ENCODE data around the gene NEDD4L.

NEDD4L gene

DNA sequence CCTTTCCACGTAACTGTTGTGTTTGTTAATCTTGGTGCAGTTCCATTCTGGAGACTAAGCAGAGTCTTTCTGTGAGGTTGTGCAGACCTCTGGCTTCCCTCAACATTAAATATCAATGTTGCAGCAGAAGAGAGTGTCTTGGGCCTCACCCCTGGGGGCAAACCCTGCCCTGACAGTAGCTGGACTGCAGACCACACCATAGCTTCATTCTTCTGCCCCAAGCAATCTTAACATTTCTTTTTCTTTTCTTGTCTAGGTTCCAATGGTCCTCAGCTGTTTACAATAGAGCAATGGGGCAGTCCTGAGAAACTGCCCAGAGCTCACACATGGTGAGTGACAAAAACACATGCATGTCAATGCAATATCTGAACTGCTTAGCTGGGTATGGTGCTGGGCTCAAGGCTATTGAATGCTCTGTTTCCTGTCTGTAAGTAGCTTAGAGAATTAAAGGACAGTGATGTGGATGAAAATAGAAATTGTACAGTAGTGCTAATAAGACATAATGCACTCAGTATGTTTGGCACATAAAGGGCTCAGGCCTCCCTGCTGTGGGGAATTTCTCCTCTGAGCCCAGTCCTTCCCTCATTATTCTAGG, 347.3 kb downstream of the NEDD4L start:
- TF ChIP-seq, protein P1, sequence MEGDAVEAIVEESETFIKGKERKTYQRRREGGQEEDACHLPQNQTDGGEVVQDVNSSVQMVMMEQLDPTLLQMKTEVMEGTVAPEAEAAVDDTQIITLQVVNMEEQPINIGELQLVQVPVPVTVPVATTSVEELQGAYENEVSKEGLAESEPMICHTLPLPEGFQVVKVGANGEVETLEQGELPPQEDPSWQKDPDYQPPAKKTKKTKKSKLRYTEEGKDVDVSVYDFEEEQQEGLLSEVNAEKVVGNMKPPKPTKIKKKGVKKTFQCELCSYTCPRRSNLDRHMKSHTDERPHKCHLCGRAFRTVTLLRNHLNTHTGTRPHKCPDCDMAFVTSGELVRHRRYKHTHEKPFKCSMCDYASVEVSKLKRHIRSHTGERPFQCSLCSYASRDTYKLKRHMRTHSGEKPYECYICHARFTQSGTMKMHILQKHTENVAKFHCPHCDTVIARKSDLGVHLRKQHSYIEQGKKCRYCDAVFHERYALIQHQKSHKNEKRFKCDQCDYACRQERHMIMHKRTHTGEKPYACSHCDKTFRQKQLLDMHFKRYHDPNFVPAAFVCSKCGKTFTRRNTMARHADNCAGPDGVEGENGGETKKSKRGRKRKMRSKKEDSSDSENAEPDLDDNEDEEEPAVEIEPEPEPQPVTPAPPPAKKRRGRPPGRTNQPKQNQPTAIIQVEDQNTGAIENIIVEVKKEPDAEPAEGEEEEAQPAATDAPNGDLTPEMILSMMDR (IDR thresholded peaks at IDR 0.05; ENCODE audit: extremely low read depth, insufficient read depth, missing control alignments): no peak
- DNase-seq (ENCODE audit: low spot score): no peak
- in situ Hi-C loops (cut with MboI; ENCODE audit: low pct_unique_long_range_greater_than_20kb, low sequenced_read_pairs, unreplicated experiment): no loop called here

DNA sequence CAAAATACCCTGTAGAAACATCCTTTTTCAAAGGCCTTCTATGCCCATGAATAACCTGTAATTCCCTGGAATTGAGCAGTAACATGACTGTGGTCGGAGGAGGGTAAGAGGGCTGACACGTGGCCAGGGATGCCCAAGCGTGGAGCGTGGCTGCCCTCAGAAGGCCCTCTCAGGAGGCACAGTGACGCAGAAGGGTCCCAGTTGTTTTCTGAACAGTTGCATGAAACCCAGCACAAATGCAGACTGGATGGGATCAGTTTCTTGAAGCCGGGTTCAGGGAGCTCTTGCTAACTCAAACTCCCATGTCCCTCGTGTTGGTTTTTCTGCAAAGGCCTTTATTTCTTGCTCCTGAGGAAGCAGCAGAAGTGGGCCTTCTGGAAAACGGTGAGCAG, 347.9 kb downstream of the NEDD4L start:
- in situ Hi-C loops (cut with MboI; ENCODE audit: low pct_unique_long_range_greater_than_20kb, low sequenced_read_pairs, unreplicated experiment): no loop called here
- TF ChIP-seq, protein P1 (IDR thresholded peaks at IDR 0.05; ENCODE audit: extremely low read depth, insufficient read depth, missing control alignments): no peak
- no peak for DNase-seq (ENCODE audit: low spot score)

DNA sequence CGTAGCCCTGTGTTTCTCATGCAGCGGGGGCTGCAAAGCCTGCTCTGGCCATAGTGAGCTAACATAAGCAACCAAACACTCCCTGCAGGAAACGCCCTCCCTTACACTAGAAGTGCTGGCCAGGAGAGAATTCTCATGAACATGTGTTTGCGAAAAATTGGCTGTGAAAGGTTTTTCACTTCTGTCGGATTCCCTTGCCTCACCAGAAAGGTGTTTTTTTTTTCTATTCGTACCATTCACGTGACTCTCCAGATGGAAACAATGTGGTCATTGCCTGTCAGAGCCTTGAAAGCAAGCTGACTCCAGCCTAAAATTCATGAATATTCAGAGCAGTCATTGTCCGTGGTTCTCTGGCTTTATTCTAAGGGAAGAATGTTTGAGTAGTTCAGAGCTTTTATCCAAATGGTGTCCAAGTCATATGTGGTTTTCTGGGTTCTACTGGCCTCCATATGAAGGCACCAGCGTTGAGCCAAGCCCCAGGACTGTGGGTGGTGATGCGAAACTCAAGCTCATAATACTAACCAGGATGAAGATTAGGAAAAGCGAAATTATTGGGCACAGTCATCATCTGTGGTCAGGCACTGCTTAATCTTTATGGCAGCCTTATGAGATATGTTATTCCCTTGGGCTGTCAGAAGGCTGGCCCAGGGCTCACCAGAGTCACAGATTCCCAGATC, 348.4 kb downstream of the NEDD4L start:
- in situ Hi-C loops (cut with MboI; ENCODE audit: low pct_unique_long_range_greater_than_20kb, low sequenced_read_pairs, unreplicated experiment): no loop called here
- DNase-seq (ENCODE audit: low spot score): no peak
- TF ChIP-seq, protein P1 (IDR thresholded peaks at IDR 0.05; ENCODE audit: extremely low read depth, insufficient read depth, missing control alignments): no peak

DNA sequence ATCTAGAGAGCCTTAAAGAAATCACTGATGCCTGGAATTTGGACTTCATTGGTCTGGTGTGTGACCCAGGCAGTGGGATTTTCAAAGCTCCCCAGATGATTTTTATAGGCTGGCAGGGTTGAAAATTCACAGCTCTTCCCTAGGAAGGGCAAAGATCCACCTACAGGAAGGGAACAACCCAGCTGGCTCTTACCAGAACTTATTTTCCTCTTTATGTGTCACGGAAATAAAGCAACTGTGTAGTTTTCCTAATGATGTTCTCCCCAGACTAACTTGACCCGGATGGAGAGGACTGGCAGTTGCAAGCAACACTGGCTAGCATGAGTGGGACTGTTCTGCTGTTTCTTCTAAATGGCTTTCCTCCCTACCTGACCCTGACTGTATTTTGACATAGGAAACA, 349.3 kb downstream of the NEDD4L start:
- TF ChIP-seq, protein P1 (IDR thresholded peaks at IDR 0.05; ENCODE audit: extremely low read depth, insufficient read depth, missing control alignments): no peak
- in situ Hi-C loops (cut with MboI; ENCODE audit: low pct_unique_long_range_greater_than_20kb, low sequenced_read_pairs, unreplicated experiment): no loop called here
- DNase-seq (ENCODE audit: low spot score): no peak

DNA sequence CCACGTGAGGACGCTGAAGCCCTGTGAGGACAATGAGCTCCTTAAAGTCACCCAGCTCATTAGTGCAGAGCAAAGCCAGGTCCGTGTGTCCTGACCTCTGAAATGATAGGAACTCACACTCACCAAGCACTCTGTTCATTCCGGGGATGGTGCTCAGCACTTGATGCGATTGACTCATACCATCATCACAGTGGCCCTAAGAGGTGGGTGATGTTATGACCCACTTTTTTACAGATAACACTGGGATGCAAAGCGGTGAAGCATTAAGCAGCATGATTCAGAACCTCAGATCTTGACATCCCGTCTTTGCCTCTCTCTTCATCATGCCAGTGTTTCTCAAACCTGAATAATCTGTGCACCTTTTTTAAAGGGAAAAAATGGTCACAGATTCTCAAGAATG, 350.0 kb downstream of the NEDD4L start:
- in situ Hi-C loops (cut with MboI; ENCODE audit: low pct_unique_long_range_greater_than_20kb, low sequenced_read_pairs, unreplicated experiment): no loop called here
- no peak for DNase-seq (ENCODE audit: low spot score)
- TF ChIP-seq, protein P1 (IDR thresholded peaks at IDR 0.05; ENCODE audit: extremely low read depth, insufficient read depth, missing control alignments): no peak

DNA sequence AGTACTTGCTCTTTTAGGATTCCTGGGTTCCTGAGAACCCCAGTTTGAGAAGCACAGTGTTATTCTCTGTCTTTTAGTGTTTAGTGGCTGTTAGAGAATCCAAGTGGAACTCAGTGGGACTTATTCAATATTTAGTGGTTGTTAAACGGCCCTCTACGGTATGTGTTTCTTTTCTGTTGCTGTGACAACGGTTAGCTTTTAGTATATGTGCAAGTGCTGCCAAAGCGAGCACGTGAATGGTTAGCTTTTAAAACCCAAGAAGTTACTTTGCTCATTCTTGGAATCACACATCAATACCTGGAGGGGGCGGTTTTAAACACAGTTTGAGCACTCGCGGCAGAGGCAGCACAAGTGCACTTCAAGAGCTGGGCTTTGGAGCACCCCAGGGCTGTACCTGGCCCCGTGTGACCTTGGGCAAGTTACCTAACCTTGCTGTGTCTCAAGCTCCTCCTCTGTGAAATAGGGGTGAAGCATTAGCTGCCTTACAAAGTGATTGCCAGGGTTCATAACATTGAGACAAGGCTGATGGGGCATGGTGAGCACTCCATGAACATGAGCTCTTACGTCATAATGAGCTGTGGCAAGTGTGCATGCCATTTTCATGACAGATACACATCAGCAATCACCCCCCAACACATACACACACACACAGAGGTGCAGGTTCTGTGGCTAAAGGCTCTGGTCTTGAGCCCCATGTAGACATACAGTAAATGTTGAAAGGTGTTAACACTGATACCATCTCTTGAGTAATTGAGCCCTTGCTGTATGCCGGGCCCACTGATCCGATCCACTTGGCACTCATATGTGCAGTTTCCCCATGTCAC, 350.8 kb downstream of the NEDD4L start:
- in situ Hi-C loops (cut with MboI; ENCODE audit: low pct_unique_long_range_greater_than_20kb, low sequenced_read_pairs, unreplicated experiment): no loop called here
- no peak for DNase-seq (ENCODE audit: low spot score)
- TF ChIP-seq, protein P1 (IDR thresholded peaks at IDR 0.05; ENCODE audit: extremely low read depth, insufficient read depth, missing control alignments): no peak

All from GM13977 (cell line).